Activated CD4-positive, alpha-beta memory T cell treated with anti-CD3 and anti-CD28 coated beads for 36 hours (primary cell): Measurements from ENCODE around the gene DHTKD1. TPM values are rescaled to one million over a fixed set of nuclear protein-coding genes. Genes with fewer than 3 reads are reported as not detected.

Source experiments
- CTCF ChIA-PET: fragments of 350-600 bp; sonication (Branson Sonifier 250); formaldehyde crosslinking; loops from one replicate; lab custom pipeline; 2021; ENCODE audit warnings: antibody characterized with exemption, inconsistent platforms; lab: Charles Lee
- POLR2A ChIA-PET: fragments of 350-600 bp; sonication (Branson Sonifier 250); formaldehyde crosslinking; loops from one replicate; lab custom pipeline; 2021; ENCODE audit warnings: antibody characterized with exemption; lab: Charles Lee
- DNase-seq: peaks from one replicate; pipeline ENCODE4 v3.0.0-alpha.2; 2020
- H3K27ac Mint-ChIP-seq: one replicate; pipeline ENCODE4 v1.8.0; 2021; ENCODE audit warnings: mixed read lengths
- H3K27me3 Mint-ChIP-seq: one replicate; pipeline ENCODE4 v1.8.0; 2021; ENCODE audit warnings: mixed read lengths
- H3K36me3 Mint-ChIP-seq: one replicate; pipeline ENCODE4 v1.8.0; 2021; ENCODE audit warnings: mixed read lengths
- H3K4me1 Mint-ChIP-seq: one replicate; pipeline ENCODE4 v1.8.0; 2021; ENCODE audit warnings: low read depth, mixed read lengths
- H3K4me3 Mint-ChIP-seq: one replicate; pipeline ENCODE4 v1.8.0; 2021; ENCODE audit warnings: mild to moderate bottlenecking, mixed read lengths
- H3K9me3 Mint-ChIP-seq: one replicate; pipeline ENCODE4 v1.8.0; 2021; ENCODE audit warnings: mixed read lengths
- intact Hi-C: fragments of 100-400 bp; cut with micrococcal nuclease; formaldehyde crosslinking; loops from one replicate; pipeline ENCODE4 v1.15.1; 2023
- total RNA-seq, 2 experiments: library from RNA; stranded (reverse); gene quantifications; one replicate each; pipeline ENCODE4 v1.2.3, GENCODE V29; 2021

Gene DHTKD1
- total RNA-seq, 2 experiments from 2014 or later, result 16.2 to 17.1 TPM

DNA sequence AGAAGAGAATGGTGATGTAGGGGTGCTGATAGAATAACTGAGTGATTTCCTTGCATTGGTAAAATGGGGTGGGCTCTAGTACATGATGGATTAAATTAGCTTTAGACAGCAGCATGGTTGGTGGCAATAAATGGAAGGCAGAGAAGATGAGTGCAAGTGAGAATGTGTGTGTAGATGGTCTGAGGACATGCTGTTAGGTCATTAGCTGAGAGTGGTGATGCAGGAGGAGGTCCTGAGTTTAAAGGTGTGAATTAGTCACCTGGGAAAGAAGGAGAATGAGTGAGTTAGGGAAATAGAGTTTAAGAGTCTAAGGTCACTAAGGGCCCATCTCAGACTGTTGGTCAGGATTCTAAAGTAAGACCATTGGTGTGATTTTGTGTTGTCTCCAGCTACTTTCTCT is 42.8 kb downstream of the DHTKD1 start:
- CTCF ChIA-PET, result no interaction called here

DNA sequence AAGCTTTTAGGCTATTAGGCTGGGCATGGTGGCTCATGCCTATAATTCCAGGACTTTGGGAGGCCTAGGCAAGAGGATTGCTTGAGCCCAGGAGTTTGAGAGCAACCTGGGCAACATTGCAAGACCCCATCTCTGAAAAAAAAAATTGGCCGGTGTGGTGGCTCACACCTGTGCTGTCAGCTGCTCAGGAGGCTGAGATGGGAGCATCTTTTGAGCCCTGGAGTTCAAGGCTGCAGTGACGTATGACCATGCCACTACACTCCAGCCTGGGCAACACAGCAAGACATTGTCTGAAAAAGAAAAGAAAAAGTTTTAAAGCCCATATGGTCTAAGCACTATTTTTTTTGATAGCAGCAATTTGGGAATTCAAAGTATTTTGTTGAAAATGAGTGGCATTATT is 44.9 kb downstream of the DHTKD1 start:
- no peak for DNase-seq
- Mint-ChIP-seq H3K27ac (peak overlapping the region; percentile 73), H3K36me3 (peaks cover 25% of the 10 kb centered on the region), H3K4me1 (peaks cover 31% of the 10 kb centered on the region), H3K9me3 (no peaks in the 10 kb centered on the region), H3K27me3 (no peaks in the 10 kb centered on the region), H3K4me3 (no peak overlapping the region)
- POLR2A ChIA-PET, result no interaction called here
- intact Hi-C loops, result loop anchor here (1.0 kb wide), 1 partner anchor 9 kb away; no protein-coding TSS in a partner anchor
- CTCF ChIA-PET, result no interaction called here

More for the DNA sequence above, 42.8 kb downstream of the DHTKD1 start:
- Mint-ChIP-seq H3K9me3 (no peaks in the 10 kb centered on the region), H3K27ac (peak overlapping the region; percentile 59), H3K27me3 (no peaks in the 10 kb centered on the region), H3K36me3 (peaks cover 23% of the 10 kb centered on the region), H3K4me3 (no peak overlapping the region), H3K4me1 (peaks cover 31% of the 10 kb centered on the region)
- no peak for DNase-seq
- POLR2A ChIA-PET, result interaction anchor here (0.6 to 1.6 kb wide), 2 partner anchors 69 to 70 kb away, joined by 3 to 4 read pairs; partner anchors contain the start of gene UPF2
- intact Hi-C loops, result no loop called here

DNA sequence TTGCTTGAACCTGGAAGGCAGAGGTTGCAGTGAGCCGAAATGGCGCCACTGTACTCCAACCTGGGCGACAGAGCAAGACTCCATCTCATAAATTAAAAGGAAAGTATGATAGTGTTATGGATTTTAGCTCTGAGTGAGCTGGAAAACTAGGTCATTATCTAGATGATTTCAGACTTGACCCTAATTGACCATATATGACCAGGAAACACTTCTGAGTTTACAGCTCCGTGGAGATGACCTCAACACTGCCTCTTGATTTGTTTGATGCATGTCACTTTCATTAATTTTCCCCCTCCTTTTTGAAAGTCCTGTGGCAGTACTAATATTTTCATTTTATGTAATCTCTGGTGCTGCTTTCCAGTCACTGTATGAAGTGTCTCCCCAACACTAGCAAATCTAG is 52.9 kb downstream of the DHTKD1 start:
- Mint-ChIP-seq H3K27ac (peak overlapping the region; percentile 97), H3K4me3 (peak overlapping the region; percentile 64), H3K4me1 (peaks cover 33% of the 10 kb centered on the region), H3K27me3 (no peaks in the 10 kb centered on the region), H3K9me3 (no peaks in the 10 kb centered on the region), H3K36me3 (peaks cover 38% of the 10 kb centered on the region)
- ChIA-PET POLR2A (interaction anchor here (1.7 to 1.8 kb wide), 2 partner anchors 55 to 80 kb away, joined by 3 to 9 read pairs; partner anchors contain the start of gene UPF2), CTCF (interaction anchor here (1.0 kb wide), 1 partner anchor 14 kb away, joined by 3 read pairs; no protein-coding TSS in a partner anchor)
- intact Hi-C loops, result loop anchor here (1.0 to 10.0 kb wide), 11 partner anchors 8 to 983 kb away; partner anchors contain the start of genes DHTKD1, NUDT5 and OPTN
- DNase-seq, result no peak

DNA sequence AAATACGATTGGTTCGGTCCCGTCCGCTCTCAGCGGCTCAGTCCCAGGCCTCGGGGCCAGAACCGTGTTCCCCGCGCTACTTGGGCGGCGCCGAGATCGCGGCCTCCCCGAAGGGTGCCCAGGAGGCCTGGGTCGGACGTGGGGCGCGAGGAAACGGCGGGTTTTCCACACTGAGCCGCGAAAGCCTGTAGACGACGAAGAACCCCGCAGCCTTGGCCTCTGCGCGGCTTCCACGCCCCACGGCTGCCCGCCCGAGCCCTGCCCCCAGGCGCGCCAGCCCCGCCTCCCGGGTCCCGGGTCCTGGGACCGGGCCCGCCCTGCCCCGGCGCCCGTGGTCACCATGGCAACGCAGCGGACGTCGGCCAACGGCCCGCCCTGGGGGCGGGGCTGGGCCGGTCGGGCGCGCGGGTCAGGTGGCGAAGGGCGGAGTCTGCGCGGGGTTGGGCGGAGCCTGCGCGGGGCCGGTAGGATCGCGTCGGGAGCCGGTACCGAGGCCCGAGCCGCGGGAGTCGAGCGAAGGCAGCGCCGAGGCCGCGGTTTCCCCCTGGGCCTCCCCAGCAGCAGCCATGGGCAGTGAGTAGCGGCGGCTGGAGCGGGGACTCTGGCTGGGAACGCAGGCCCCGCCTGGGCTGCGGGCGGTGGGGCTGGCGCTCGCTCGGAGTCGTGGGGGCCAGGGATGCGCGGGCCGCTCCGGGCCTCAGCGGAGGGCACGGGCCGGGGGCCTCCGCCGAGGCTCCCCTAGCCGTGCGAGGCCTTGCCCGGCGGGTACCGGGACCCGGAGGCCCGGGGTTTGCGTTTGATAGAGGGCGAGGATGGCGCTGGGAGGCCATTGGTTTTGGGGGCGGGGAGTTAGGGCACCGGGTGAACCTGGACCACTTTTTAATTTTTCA is 60.7 kb downstream of the DHTKD1 start, which contains the start of gene SEC61A2:
TSS of gene SEC61A2 (plus strand) at position 456 of the 890 bp plus-strand sequence. CDS start at position 567, 111 bp downstream.
- CTCF ChIA-PET, result interaction anchor here (1.2 to 1.6 kb wide), 2 partner anchors 87 to 142 kb away, joined by 5 to 8 read pairs; partner anchors contain the start of gene UPF2
- peak; percentile 98 for DNase-seq
- H3K9me3 Mint-ChIP-seq, result no peaks in the 10 kb centered on the region
- peak within 1 kb of the TSS; percentile 74 for H3K27ac Mint-ChIP-seq
- H3K4me1 Mint-ChIP-seq, result peaks cover 31% of the 10 kb centered on the region
- peak within 1 kb of the TSS; percentile 83 for H3K4me3 Mint-ChIP-seq
- no peaks in the 10 kb centered on the region for H3K27me3 Mint-ChIP-seq
- POLR2A ChIA-PET, result interaction anchor here (1.2 kb wide), 1 partner anchor 86 kb away, joined by 5 read pairs; the partner anchor contains the start of gene UPF2
- peaks cover 8% of the 10 kb centered on the region for H3K36me3 Mint-ChIP-seq
- intact Hi-C loops, result loop anchor here (2.0 to 10.0 kb wide), 3 partner anchors 61 to 975 kb away; partner anchors contain the start of genes DHTKD1 and OPTN

DNA sequence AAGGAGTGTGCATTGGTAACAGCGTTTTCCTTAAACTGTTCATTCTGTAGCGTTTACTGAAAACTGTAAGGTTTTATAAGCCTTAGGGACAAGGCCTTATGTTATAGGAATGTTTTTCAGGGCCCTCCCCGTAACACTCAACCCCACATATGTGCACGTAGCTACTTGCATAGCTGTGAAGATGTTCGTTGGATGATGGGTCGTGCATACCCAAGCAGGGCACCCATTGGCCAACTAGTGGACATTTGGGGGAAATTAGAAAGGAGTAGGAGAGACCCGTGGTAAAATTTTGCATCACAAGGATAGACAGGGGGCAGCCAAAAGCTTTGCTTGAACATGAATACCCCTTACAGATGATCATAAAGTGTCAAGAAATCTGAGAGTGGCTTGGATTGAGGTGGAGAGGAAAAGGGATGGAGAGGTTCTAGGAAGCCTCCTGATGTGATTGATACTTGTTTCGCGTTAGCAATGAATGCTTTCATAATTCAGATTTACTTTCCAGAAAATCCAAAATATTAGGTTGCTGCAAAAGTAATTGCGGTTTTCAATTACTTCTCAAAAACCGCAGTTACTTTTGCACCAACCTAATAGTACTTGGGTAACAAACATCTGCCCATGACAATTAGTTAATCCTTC is 61.6 kb downstream of the DHTKD1 start:
- peak overlapping the region; percentile 83 for H3K4me3 Mint-ChIP-seq
- ChIA-PET POLR2A (interaction anchor here (1.2 kb wide), 1 partner anchor 87 kb away, joined by 5 read pairs; the partner anchor contains the start of gene UPF2), CTCF (interaction anchor here (1.2 to 1.6 kb wide), 2 partner anchors 88 to 143 kb away, joined by 5 to 8 read pairs; partner anchors contain the start of gene UPF2)
- intact Hi-C loops, result loop anchor here (2.0 kb wide), 1 partner anchor 62 kb away; the partner anchor contains the start of gene DHTKD1
- peak overlapping the region; percentile 52 for H3K27ac Mint-ChIP-seq
- H3K9me3 Mint-ChIP-seq, result no peaks in the 10 kb centered on the region
- peaks cover 10% of the 10 kb centered on the region for H3K36me3 Mint-ChIP-seq
- DNase-seq, result peak; percentile 57
- H3K27me3 Mint-ChIP-seq, result no peaks in the 10 kb centered on the region
- H3K4me1 Mint-ChIP-seq, result peaks cover 29% of the 10 kb centered on the region

DNA sequence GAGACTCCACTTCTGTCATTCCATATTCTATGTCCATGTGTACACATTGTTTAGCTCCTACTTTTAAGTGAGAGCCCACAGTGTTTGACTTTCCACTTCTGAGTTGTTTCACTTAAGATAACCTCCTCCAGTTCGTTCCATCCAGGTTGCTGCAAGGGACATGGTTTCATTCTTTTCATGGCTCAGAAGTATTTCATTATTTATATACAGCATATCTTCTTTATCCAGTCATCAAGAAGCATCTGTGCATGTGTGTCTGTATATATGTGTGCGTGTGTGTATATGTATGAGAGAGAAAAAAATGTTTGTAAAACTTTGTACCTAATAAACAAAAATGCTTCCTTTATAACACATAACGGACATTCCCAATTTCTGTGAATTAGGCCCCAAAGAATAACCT is 66.9 kb downstream of the DHTKD1 start:
- no peaks in the 10 kb centered on the region for H3K27me3 Mint-ChIP-seq
- ChIA-PET POLR2A (no interaction called here), CTCF (interaction anchor here (1.0 kb wide), 1 partner anchor 15 kb away, joined by 3 read pairs; no protein-coding TSS in a partner anchor)
- H3K36me3 Mint-ChIP-seq, result peaks cover 24% of the 10 kb centered on the region
- intact Hi-C loops, result no loop called here
- no peak for DNase-seq
- H3K4me3 Mint-ChIP-seq, result no peak overlapping the region
- H3K9me3 Mint-ChIP-seq, result no peaks in the 10 kb centered on the region
- peaks cover 12% of the 10 kb centered on the region for H3K4me1 Mint-ChIP-seq
- H3K27ac Mint-ChIP-seq, result no peak overlapping the region

DNA sequence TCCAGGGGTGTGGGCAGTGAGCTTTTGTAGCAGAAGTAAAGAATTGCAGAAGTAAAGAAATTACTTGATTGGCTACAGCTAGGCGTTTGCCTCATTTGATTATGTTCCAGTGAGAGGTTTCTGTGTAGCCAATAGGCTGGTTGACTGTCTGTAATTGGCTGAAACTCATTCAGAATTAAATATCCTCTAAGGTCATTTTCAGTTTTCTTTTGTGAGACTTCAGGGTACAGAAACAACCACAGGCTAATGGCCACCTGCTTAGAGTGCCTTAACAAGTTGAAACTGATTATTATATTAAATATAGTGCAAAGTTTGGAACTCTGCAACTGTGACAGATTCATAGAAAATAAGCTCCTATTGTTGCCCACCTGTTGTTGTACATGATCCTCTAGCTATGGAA is 71.3 kb downstream of the DHTKD1 start:
- peaks cover 1% of the 10 kb centered on the region for H3K4me1 Mint-ChIP-seq

DNA sequence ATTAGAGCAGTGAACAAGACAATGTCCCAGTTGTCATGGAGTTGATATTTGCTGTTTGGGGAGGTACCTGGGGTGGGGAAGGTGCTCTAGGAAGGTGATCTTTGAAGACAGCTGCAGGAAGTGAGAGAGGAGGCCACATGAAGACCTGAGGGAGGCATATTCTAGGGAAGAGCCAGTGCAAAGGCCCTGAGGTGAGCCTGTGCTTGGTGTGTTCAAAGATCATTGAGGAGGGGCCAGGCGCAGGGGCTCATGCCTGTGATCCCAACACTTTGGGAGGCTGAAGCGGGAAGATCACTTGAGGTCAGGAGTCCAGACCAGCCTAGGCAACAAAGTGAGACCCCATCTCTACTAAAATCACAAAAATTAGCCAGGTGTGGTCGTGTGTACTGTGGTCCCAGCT is 75.8 kb downstream of the DHTKD1 start:
- CTCF ChIA-PET, result no interaction called here
- Mint-ChIP-seq H3K27ac (no peak overlapping the region), H3K4me1 (no peaks in the 10 kb centered on the region), H3K9me3 (no peaks in the 10 kb centered on the region), H3K36me3 (peaks cover 43% of the 10 kb centered on the region), H3K4me3 (no peak overlapping the region), H3K27me3 (no peaks in the 10 kb centered on the region)
- no peak for DNase-seq
- POLR2A ChIA-PET, result no interaction called here
- intact Hi-C loops, result no loop called here

More for the DNA sequence above, 71.3 kb downstream of the DHTKD1 start:
- no peaks in the 10 kb centered on the region for H3K9me3 Mint-ChIP-seq
- H3K36me3 Mint-ChIP-seq, result peaks cover 39% of the 10 kb centered on the region
- intact Hi-C loops, result no loop called here
- no peak overlapping the region for H3K4me3 Mint-ChIP-seq
- H3K27me3 Mint-ChIP-seq, result no peaks in the 10 kb centered on the region
- H3K27ac Mint-ChIP-seq, result no peak overlapping the region
- CTCF ChIA-PET, result interaction anchor here (0.7 kb wide), 1 partner anchor 13 kb away, joined by 3 read pairs; no protein-coding TSS in a partner anchor
- POLR2A ChIA-PET, result no interaction called here
- no peak for DNase-seq

DNA sequence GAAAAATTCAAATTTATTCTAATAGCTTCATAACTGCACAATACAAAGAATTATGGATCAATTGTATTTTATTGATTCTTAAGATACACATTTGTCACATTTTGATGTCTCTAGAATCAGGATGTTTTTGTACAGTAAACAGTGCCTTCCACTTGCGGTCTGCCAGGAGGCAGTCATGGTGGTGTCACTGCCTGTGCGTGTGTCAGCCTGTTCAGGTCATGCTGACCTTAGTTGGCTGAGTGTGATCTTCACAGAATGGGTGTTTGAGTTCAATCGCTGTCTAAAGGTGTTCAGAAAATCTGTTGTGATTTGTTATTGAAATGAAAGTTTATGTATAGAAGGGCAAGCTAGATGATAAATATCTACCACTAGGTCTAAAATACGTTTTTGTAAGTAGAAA is 81.4 kb downstream of the DHTKD1 start:
- CTCF ChIA-PET, result no interaction called here
- no peaks in the 10 kb centered on the region for H3K4me1 Mint-ChIP-seq
- no peak for DNase-seq
- H3K27ac Mint-ChIP-seq, result no peak overlapping the region
- no peak overlapping the region for H3K4me3 Mint-ChIP-seq
- H3K9me3 Mint-ChIP-seq, result no peaks in the 10 kb centered on the region
- H3K27me3 Mint-ChIP-seq, result no peaks in the 10 kb centered on the region
- POLR2A ChIA-PET, result no interaction called here
- H3K36me3 Mint-ChIP-seq, result peaks cover 26% of the 10 kb centered on the region
- intact Hi-C loops, result no loop called here

DNA sequence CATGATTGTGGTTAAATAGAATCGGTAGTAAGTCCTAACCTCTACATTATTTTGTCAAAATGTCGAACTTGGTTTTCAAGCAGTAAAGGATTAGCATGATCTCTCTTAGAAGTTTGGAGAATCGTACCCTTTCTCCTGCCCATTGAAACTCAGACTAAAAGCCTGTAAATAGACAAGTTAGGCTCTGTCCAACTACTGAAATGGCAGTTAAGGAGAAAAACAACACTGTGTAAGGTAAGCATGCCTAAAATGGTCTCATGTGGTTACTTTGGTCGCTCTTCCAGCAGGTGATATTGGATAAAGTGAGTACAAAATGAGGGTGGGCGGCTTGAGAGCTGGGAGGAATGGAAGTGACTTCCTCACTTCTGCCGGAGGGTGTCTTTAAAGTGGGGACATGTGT is 85.8 kb downstream of the DHTKD1 start:
- no peaks in the 10 kb centered on the region for H3K9me3 Mint-ChIP-seq
- no peak overlapping the region for H3K4me3 Mint-ChIP-seq
- DNase-seq, result no peak
- H3K27ac Mint-ChIP-seq, result no peak overlapping the region
- ChIA-PET CTCF (no interaction called here), POLR2A (no interaction called here)
- intact Hi-C loops, result no loop called here
- H3K36me3 Mint-ChIP-seq, result peaks cover 15% of the 10 kb centered on the region
- H3K4me1 Mint-ChIP-seq, result no peaks in the 10 kb centered on the region
- H3K27me3 Mint-ChIP-seq, result no peaks in the 10 kb centered on the region

DNA sequence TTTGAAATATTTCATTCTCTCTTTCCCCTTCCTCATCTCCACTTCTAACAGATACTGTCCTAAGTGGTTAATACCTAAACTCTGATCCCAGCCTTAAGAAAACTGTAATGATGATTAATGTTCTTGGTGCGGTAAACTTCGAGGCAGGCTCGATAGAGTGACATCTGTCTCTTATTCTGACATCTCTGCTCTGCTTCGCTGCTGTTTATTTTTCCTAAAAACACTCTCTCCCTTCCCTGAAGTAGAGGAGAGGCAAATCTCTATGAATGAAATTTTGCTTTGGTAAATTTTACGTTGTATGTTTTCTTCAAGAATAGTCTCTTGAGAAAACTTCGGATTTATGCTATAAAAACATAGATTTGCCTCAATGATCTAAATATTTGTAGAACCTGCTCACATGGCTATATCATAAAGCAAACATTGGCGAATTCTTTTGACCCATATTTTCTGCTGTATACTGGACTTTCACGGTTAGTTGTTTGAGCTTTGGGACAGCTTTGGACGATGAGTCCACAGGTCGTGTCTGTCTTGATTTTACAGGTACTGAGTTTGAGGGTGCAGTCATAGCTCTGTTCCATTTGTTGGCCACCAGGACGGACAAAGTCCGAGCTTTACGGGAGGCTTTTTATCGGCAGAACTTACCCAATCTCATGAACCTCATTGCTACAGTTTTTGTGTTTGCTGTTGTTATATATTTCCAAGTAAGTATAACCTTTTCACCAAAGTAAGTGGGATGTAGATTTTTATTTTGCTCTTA is 87.8 kb downstream of the DHTKD1 start:
- no peak for DNase-seq
- Mint-ChIP-seq H3K27ac (no peak overlapping the region), H3K4me1 (peaks cover 2% of the 10 kb centered on the region), H3K9me3 (no peaks in the 10 kb centered on the region), H3K36me3 (peaks cover 14% of the 10 kb centered on the region), H3K27me3 (no peaks in the 10 kb centered on the region), H3K4me3 (no peak overlapping the region)
- ChIA-PET CTCF (no interaction called here), POLR2A (no interaction called here)
- intact Hi-C loops, result no loop called here
